ENCODE results near the gene RNF144B.

Gene RNF144B

DNA sequence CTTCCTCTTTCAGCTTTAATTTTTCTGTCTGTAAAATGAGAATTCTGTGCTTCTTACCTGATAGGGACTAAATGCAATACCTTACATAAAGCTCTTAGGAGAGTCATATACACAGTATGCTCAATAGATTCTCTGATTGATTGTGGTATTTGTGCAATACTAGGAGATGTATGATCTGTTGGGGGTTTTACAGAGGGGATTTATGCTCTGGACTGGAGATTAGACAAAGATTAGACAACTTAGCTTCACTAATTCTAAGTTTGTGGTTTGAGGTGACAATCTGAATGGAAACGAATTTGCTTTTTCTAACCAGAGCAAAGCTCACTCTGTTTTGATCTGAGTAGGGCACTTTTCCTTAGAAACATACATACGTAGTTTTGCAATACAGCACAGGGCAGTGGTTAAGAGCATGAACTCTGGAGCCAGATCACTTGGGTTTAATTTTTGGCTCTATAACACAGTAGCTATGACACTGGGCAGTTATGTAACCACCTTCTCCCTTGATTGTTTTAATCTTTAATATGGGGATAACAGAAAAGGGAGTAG lies 126.2 kb downstream of the RNF144B start:
- no peaks in the 10 kb centered on the region for H3K36me3 ChIP-seq (ENCODE audit: control insufficient read depth, low read length)
- no peaks in the 10 kb centered on the region for H3K9me3 ChIP-seq (ENCODE audit: control insufficient read depth, insufficient read depth, low read length)
- no peaks in the 10 kb centered on the region; the same call in 1 of the 2 replicates for H3K9me2 ChIP-seq (replicated peaks; ENCODE audit: control insufficient read depth, low read length)
- no peaks in the 10 kb centered on the region for H4K20me1 ChIP-seq (ENCODE audit: control insufficient read depth, insufficient read depth, low read depth, low read length)
- no peaks in the 10 kb centered on the region for H3F3A ChIP-seq (ENCODE audit: control insufficient read depth, insufficient read depth)
- H3K4me3 ChIP-seq (ENCODE audit: low read length): no peak overlapping the region
- no peaks in the 10 kb centered on the region for H3K79me2 ChIP-seq (ENCODE audit: control insufficient read depth, low read length)
- H3K27me3 ChIP-seq (ENCODE audit: control insufficient read depth, low read length): peaks cover 7% of the 10 kb centered on the region
- no peaks in the 10 kb centered on the region for H3K4me1 ChIP-seq (ENCODE audit: control insufficient read depth, low read length)
- no peak for TF ChIP-seq EZH2phosphoT487 (IDR thresholded peaks at IDR 0.05; ENCODE audit: borderline replicate concordance, low read length)
- TF ChIP-seq, protein P1, sequence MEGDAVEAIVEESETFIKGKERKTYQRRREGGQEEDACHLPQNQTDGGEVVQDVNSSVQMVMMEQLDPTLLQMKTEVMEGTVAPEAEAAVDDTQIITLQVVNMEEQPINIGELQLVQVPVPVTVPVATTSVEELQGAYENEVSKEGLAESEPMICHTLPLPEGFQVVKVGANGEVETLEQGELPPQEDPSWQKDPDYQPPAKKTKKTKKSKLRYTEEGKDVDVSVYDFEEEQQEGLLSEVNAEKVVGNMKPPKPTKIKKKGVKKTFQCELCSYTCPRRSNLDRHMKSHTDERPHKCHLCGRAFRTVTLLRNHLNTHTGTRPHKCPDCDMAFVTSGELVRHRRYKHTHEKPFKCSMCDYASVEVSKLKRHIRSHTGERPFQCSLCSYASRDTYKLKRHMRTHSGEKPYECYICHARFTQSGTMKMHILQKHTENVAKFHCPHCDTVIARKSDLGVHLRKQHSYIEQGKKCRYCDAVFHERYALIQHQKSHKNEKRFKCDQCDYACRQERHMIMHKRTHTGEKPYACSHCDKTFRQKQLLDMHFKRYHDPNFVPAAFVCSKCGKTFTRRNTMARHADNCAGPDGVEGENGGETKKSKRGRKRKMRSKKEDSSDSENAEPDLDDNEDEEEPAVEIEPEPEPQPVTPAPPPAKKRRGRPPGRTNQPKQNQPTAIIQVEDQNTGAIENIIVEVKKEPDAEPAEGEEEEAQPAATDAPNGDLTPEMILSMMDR (IDR thresholded peaks at IDR 0.05; ENCODE audit: low read depth, low read length, poor library complexity, severe bottlenecking): no peak
- H3K4me2 ChIP-seq (ENCODE audit: low read length): no peak overlapping the region
- no peak overlapping the region for H3K27ac ChIP-seq (ENCODE audit: low read depth, low read length)

DNA sequence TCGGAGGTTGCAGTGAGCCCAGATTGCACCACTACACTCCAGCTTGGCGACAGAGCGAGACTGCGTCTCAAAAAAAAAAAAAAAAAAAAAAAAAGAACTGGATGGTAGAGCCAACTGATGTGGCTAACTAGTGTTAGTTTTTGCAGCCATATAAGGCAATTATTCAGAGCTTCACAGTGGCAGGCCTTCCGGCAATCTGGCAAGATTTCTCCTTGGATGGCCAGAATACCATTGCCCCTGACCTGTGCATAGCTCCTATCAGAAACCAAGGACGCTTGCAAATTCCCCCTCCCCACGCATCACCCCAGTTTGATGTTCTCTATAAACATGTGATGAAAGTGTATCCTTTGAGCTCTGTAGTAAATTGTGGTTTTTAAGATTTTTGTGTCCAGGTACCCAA lies 127.0 kb downstream of the RNF144B start:
- H3K27me3 ChIP-seq (ENCODE audit: control insufficient read depth, low read length): peaks cover 7% of the 10 kb centered on the region
- no peak overlapping the region for H3K4me2 ChIP-seq (ENCODE audit: low read length)
- H3K4me1 ChIP-seq (ENCODE audit: control insufficient read depth, low read length): no peaks in the 10 kb centered on the region
- H3F3A ChIP-seq (ENCODE audit: control insufficient read depth, insufficient read depth): no peaks in the 10 kb centered on the region
- H3K27ac ChIP-seq (ENCODE audit: low read depth, low read length): no peak overlapping the region
- no peaks in the 10 kb centered on the region for H3K9me3 ChIP-seq (ENCODE audit: control insufficient read depth, insufficient read depth, low read length)
- H4K20me1 ChIP-seq (ENCODE audit: control insufficient read depth, insufficient read depth, low read depth, low read length): no peaks in the 10 kb centered on the region
- H3K4me3 ChIP-seq (ENCODE audit: low read length): no peak overlapping the region
- H3K9me2 ChIP-seq (replicated peaks; ENCODE audit: control insufficient read depth, low read length): no peaks in the 10 kb centered on the region; the same call in 1 of the 2 replicates
- no peaks in the 10 kb centered on the region for H3K36me3 ChIP-seq (ENCODE audit: control insufficient read depth, low read length)
- TF ChIP-seq EZH2phosphoT487 (IDR thresholded peaks at IDR 0.05; ENCODE audit: borderline replicate concordance, low read length): no peak
- TF ChIP-seq, protein P1 (IDR thresholded peaks at IDR 0.05; ENCODE audit: low read depth, low read length, poor library complexity, severe bottlenecking): no peak
- no peaks in the 10 kb centered on the region for H3K79me2 ChIP-seq (ENCODE audit: control insufficient read depth, low read length)

DNA sequence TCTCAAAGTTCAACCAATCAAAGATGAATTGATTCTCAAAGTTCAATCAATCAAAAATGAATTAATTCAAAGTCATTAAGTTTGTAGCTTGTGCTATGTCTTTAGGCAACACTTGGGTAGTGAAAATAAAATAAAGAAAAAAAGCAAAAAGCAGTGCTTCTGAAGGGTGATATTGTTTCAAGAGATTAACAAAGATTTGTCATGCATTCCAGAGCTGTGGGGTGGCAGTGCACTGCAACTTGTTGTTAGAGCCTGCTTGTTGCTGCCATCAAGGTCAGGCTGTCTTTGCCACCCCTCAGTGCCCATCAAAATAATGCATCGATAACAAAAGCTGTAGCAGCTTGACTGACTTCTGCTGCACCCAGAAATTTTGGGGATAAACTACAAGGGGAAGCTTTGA lies 128.6 kb downstream of the RNF144B start:
- no peaks in the 10 kb centered on the region for H3K4me1 ChIP-seq (ENCODE audit: control insufficient read depth, low read length)
- no peak overlapping the region for H3K27ac ChIP-seq (ENCODE audit: low read depth, low read length)
- no peaks in the 10 kb centered on the region for H3K79me2 ChIP-seq (ENCODE audit: control insufficient read depth, low read length)
- H3K9me3 ChIP-seq (ENCODE audit: control insufficient read depth, insufficient read depth, low read length): no peaks in the 10 kb centered on the region
- no peaks in the 10 kb centered on the region for H3F3A ChIP-seq (ENCODE audit: control insufficient read depth, insufficient read depth)
- H3K4me2 ChIP-seq (ENCODE audit: low read length): no peak overlapping the region
- no peaks in the 10 kb centered on the region for H4K20me1 ChIP-seq (ENCODE audit: control insufficient read depth, insufficient read depth, low read depth, low read length)
- no peaks in the 10 kb centered on the region for H3K9me2 ChIP-seq (replicated peaks; ENCODE audit: control insufficient read depth, low read length)
- no peak overlapping the region for H3K4me3 ChIP-seq (ENCODE audit: low read length)
- peaks cover 7% of the 10 kb centered on the region for H3K27me3 ChIP-seq (ENCODE audit: control insufficient read depth, low read length)
- H3K36me3 ChIP-seq (ENCODE audit: control insufficient read depth, low read length): no peaks in the 10 kb centered on the region
- TF ChIP-seq, protein P1 (IDR thresholded peaks at IDR 0.05; ENCODE audit: low read depth, low read length, poor library complexity, severe bottlenecking): no peak
- no peak for TF ChIP-seq EZH2phosphoT487 (IDR thresholded peaks at IDR 0.05; ENCODE audit: borderline replicate concordance, low read length)
